OCI-LY1 (cell line): ENCODE results near the gene CCNB2.
"Not testable (repeated sequence)": the region's sequence is repeated elsewhere in the genome, so short reads cannot be mapped to it uniquely, and the experiment has no call there.

Experiments used
- EZH2 ChIP-seq: fragments of 200-600 bp; sonication (generic), shearing (Covaris generic); IDR thresholded peaks from 2 replicates; pipeline ENCODE4 v1.8.0; 2017; ENCODE audit warnings: borderline replicate concordance, mixed run types, mild to moderate bottlenecking, antibody characterized with exemption, low read length, moderate library complexity, mixed read lengths
- TF ChIP-seq, protein P1 (sequence below): fragments of 200-600 bp; sonication (generic), shearing (Covaris generic); IDR thresholded peaks from 2 replicates; pipeline ENCODE4 v1.5.1; 2017; ENCODE audit warnings: mild to moderate bottlenecking, antibody characterized with exemption, low read length, moderate library complexity, mixed read lengths

DNA sequence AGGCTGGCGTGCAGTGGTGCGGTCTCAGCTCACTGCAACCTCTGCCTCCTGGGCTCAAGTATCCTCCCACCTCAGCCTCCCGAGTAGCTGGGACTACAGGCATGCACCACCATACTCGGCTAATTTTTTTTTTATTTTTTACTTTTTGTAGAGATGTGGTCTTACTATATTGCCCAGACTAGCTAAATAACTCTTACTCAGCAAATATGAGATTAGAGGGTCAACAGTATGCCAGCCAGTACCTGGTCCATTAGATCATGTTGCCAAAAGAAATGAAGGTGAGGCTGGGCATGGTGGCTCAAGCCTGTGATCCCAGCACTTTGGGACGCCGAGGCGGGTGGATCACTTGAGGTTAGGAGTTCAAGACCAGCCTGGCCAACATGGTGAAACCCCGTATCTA lies 57.1 kb downstream of the CCNB2 start:
- TF ChIP-seq, protein P1, sequence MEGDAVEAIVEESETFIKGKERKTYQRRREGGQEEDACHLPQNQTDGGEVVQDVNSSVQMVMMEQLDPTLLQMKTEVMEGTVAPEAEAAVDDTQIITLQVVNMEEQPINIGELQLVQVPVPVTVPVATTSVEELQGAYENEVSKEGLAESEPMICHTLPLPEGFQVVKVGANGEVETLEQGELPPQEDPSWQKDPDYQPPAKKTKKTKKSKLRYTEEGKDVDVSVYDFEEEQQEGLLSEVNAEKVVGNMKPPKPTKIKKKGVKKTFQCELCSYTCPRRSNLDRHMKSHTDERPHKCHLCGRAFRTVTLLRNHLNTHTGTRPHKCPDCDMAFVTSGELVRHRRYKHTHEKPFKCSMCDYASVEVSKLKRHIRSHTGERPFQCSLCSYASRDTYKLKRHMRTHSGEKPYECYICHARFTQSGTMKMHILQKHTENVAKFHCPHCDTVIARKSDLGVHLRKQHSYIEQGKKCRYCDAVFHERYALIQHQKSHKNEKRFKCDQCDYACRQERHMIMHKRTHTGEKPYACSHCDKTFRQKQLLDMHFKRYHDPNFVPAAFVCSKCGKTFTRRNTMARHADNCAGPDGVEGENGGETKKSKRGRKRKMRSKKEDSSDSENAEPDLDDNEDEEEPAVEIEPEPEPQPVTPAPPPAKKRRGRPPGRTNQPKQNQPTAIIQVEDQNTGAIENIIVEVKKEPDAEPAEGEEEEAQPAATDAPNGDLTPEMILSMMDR: not testable (repeated sequence)
- TF ChIP-seq EZH2: not testable (repeated sequence)
